Measurements from ENCODE around the gene TTC13. TPM values are rescaled to one million over a fixed set of nuclear protein-coding genes. Genes with fewer than 3 reads are reported as not detected.

TTC13 gene
- total RNA-seq, 1 experiment from 2014 or later, result 12.3 TPM

- BruUV-seq (replicated peaks), result no TSS peak
- no peaks in the 10 kb centered on the region for H3K79me2 ChIP-seq (ENCODE audit: insufficient read depth, low read length)
- H2AFZ ChIP-seq (ENCODE audit: low read depth, low read length, poor library complexity, severe bottlenecking), result no peak overlapping the region
- H3K27ac ChIP-seq (ENCODE audit: low read depth, low read length), result no peak overlapping the region
- no peaks in the 10 kb centered on the region for H4K20me1 ChIP-seq (ENCODE audit: insufficient read depth)
- H3K9me3 ChIP-seq (ENCODE audit: control insufficient read depth in 1 of 2, insufficient read depth in 1 of 2, low read depth in 1 of 2, low read length in 2 of 2), result no peaks in the 10 kb centered on the region
- no peak for DNase-seq (ENCODE audit: low read depth, low spot score)
- ChIA-PET RAD21 (ENCODE audit: low non-redundant PET in 1 of 2, low total read pairs in 2 of 2, uncharacterized antibody in 2 of 2, unreplicated experiment in 2 of 2) (interaction anchor here in 1 of 2 experiments (0.6 kb wide), 1 partner anchor 28 kb away, joined by 3 read pairs; no protein-coding TSS in a partner anchor), CTCF (no interaction called here), POLR2A (no interaction called here)
- no peak for ATAC-seq
- TF ChIP-seq ELF1 (IDR thresholded peaks at IDR 0.05; ENCODE audit: borderline replicate concordance, low read depth) (no peak), ZFX (IDR thresholded peaks at IDR 0.05) (no peak), SIN3A (IDR thresholded peaks at IDR 0.05; ENCODE audit: low read depth) (no peak), ZBTB33 (IDR thresholded peaks at IDR 0.05; ENCODE audit: extremely low read depth, insufficient replicate concordance, low read length) (no peak), EGR1 (IDR thresholded peaks at IDR 0.05; ENCODE audit: low read depth) (no peak), SP1 (IDR thresholded peaks at IDR 0.05; ENCODE audit: low read depth) (no peak), ZNF274 (IDR thresholded peaks at IDR 0.05; ENCODE audit: low read depth, low read length) (no peak), CBX3 (IDR thresholded peaks at IDR 0.05; ENCODE audit: low read depth) (no peak), ATF3 (IDR thresholded peaks at IDR 0.05) (no peak), FOSL1 (IDR thresholded peaks at IDR 0.05; ENCODE audit: low read depth) (no peak), TCF7L2 (IDR thresholded peaks at IDR 0.05; ENCODE audit: borderline replicate concordance, extremely low read depth, insufficient read depth, insufficient read length) (no peak), EZH2phosphoT487 (IDR thresholded peaks at IDR 0.05; ENCODE audit: borderline replicate concordance) (no peak), CEBPB (IDR thresholded peaks at IDR 0.05; ENCODE audit: low read depth) (no peak), POLR2A (IDR thresholded peaks at IDR 0.05; ENCODE audit: borderline replicate concordance, extremely low read depth, insufficient read depth, insufficient read length) (no peak), EZH2 (IDR thresholded peaks at IDR 0.05) (no peak)
- H3K27me3 ChIP-seq (ENCODE audit: insufficient read depth, low read length), result no peaks in the 10 kb centered on the region
- no peaks in the 10 kb centered on the region for H3K9me2 ChIP-seq (ENCODE audit: insufficient read depth)
- no peaks in the 10 kb centered on the region for H3K4me1 ChIP-seq (ENCODE audit: control insufficient read depth in 1 of 2, insufficient read depth in 2 of 2, low read length in 2 of 2)
- intact Hi-C loops (cut with micrococcal nuclease), result no loop called here
- no peak overlapping the region for H3K9ac ChIP-seq (ENCODE audit: low read length)
- no peaks in the 10 kb centered on the region for H3K36me3 ChIP-seq (ENCODE audit: control insufficient read depth in 1 of 2, insufficient read depth in 2 of 2, low read length in 2 of 2)
- H3K4me2 ChIP-seq (ENCODE audit: low read length), result no peak overlapping the region
- H3K4me3 ChIP-seq (replicated peaks in 1 of 2; ENCODE audit: low read depth in 1 of 2, low read length in 2 of 2), result no peak overlapping the region
Measured at GRCh38 chr1:230900984-230901383, 77.7 kb downstream of the TTC13 start.
